Lower leg skin (tissue), 3 donors: ENCODE data around the gene CFB.

ENCODE experiments used
- CTCF ChIP-seq, 3 donors: fragments of 450-650 bp; IDR thresholded peaks; one replicate each; pipeline ENCODE4 v1.5.1; 2016; ENCODE audit warnings: antibody characterized with exemption in 3 of 3, mild to moderate bottlenecking in 3 of 3, moderate library complexity in 2 of 3
- POLR2A ChIP-seq, 2 donors: fragments of 450-650 bp; IDR thresholded peaks; one replicate each; pipeline ENCODE4 v1.6.1; 2016 to 2017; ENCODE audit warnings: antibody characterized with exemption in 2 of 2, mild to moderate bottlenecking in 1 of 2, moderate library complexity in 1 of 2

DNA sequence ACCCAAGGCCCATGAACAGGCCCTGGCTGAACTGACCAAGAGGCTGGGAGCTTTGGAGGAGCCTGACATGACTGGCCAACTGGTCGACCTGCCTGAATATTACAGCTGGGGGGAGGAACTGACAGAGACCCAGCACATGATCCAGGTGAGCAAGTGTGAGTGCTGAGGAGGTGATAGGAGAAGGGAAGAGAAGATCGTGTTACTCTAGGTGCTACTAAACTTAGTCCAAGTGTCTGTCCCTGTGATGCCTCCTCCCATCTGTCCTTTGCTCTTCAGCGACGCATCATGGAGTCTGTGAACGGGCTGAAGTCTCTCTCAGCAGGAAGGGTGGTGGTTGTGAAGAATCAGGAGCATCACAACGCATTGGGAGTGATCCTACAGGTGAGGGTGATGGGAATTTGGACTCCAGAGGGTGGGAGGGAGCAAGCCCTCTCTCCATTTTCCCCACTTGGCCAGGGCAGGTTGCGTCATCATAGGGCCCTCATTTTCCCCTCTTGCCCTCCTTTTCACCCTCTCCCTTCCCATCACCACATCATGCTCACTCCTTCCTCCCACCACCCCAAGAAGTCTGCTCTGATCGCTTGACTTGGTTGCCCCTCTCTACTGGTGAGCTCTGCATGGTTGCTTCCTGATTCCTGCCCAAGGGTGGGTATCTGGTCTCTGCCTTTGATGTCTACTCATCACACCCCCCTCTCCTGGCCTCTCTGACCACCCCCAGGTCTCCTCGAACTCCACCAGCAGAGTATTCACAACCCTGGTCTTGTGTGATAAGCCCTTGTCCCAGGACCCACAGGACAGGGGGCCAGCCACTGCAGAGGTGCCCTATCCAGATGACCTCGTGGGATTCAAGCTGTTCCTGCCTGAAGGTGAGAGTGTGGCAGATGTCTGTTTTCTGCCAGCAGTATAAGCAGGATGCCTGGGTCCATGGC lies 21.4 kb downstream of the CFB start:
- TF ChIP-seq CTCF (IDR thresholded peaks at IDR 0.05) (no peak), POLR2A (IDR thresholded peaks at IDR 0.05) (no peak)
